Stimulated activated CD4-positive, alpha-beta T cell treated with anti-CD3 and anti-CD28 coated beads, Interleukin-2, amount 100 ng/mL, for 4 hours (primary cell): ENCODE data around the gene PTGER4.

ENCODE experiments used
- DNase-seq: peaks from one replicate; pipeline ENCODE4 v3.0.0-alpha.2; 2020; ENCODE audit warnings: low read depth

The PTGER4 gene

DNA sequence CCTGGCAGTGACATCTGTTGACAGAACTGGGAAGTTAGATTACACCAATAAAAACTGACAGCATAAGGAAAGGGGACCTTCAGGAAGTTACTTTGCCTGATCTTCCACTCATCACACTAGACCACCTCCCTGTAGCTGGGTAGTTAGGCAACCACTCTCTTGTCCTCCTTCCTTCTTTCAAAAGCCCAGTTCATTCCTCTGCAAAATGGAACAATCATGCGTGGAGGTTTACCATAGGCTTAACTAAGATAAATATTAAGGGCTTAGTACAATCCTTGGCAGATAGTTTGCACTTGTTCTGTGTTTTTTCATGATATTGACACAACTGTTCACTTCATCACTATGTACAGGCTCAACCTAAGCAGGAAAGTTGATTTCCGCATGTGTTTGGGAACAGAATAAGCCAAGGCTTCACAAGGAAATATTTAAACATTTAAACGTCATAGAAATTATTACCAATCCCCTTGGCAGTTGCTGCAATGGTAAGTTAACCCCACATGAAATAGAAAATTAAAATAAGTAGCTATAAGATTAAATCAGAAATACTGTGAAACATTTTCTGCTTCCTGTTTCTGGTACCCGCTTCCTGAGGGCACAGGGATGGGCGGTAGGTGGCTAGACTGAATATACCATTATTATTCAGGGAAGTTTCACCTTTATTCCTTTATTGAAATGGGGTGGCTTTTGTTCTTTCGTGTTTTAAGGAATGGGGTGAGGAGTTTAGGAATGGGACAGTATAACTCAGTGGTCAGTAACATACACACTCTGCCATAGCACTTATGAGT is 9.9 kb upstream of the PTGER4 start:
- DNase-seq, result no peak

DNA sequence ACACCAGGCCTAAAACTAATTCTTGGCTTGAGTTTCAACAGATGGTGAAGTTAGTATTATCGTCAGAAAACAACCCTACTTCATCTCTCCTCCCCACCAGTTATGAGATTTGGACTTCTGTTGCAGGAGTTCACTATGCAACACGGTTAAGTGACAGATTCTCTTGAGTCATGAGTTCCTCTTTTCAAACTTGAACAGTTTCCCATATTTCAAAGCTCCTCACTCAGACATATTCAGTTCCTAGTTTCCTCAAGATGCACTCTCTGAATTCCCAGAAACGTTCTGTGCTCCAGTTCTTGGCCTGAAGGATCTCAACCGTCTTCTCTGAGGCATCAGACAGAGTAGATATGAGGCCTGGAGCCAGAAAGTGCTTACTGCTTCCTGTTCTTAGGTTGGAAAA is 7.3 kb upstream of the PTGER4 start:
- no peak for DNase-seq

- no peak for DNase-seq
Observed at GRCh38 chr5:40674661-40675235, 5.0 kb upstream of the PTGER4 start.

GRCh38 chr5:40675396-40676133 is 4.2 kb upstream of the PTGER4 start:
- DNase-seq, result peak; percentile 39

DNA sequence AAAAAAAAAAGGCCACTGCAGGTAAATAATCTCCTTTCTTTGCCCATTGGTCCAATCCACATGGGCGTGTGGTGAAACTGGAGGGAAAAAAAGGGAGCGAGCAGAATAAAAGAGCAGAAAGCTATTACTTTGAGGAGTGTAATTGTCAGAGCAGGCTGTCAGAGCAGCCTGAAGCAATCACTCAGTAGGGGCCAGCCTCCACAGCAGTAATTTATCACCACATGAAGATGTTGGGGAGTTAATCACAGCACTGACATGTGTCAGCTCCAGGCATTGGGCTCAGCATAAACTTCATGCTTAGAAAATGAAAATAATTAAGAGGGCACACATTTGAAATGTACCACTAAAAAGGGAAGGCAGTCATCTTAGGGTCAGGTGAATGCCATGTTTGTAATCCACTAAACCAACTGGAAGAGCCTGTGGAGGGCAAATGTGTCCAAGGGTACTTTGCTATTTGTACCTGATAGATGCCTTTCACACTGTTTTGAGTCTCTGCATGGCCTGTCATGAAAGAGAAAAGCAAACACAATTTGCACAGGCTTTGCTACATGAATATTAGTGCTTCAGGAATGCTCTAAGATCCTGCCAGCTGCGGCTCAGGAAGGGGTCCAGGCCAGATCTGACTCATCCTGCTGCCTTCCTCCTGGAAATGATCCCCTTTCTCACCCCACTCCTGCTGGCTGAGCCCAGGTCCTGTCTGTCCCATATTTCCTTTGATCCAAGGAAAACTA is 2.9 kb upstream of the PTGER4 start:
- DNase-seq, result no peak

- no peak for DNase-seq
Observed at GRCh38 chr5:40677456-40677855, 2.3 kb upstream of the PTGER4 start.

DNA sequence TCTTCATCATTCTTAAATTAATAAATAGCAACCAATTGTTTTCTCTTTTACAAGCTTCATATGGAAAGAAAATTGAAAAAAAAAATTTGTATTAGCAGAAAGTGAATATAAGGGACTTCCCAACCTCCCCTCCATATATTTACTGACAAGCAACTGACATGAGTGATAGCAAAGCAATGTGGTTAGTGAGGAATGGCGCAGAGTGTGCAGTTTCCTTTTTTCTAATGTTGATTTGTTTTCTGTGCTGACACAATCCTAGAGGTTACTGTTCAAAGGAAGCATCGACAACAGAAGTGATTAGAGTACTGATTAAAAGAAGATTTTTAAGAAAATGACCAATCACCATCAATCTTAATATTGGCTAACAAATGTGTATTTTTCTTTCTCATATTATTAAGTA is 1.7 kb upstream of the PTGER4 start:
- DNase-seq, result no peak

- DNase-seq, result no peak
Observed at GRCh38 chr5:40678460-40679147, 1.1 kb upstream of the PTGER4 start.

- peak; percentile 92 for DNase-seq
Observed at GRCh38 chr5:40679148-40679912, 385 bp upstream of the PTGER4 start.

- DNase-seq, result no peak
Observed at GRCh38 chr5:40680741-40681362, 1.1 kb downstream of the PTGER4 start.

DNA sequence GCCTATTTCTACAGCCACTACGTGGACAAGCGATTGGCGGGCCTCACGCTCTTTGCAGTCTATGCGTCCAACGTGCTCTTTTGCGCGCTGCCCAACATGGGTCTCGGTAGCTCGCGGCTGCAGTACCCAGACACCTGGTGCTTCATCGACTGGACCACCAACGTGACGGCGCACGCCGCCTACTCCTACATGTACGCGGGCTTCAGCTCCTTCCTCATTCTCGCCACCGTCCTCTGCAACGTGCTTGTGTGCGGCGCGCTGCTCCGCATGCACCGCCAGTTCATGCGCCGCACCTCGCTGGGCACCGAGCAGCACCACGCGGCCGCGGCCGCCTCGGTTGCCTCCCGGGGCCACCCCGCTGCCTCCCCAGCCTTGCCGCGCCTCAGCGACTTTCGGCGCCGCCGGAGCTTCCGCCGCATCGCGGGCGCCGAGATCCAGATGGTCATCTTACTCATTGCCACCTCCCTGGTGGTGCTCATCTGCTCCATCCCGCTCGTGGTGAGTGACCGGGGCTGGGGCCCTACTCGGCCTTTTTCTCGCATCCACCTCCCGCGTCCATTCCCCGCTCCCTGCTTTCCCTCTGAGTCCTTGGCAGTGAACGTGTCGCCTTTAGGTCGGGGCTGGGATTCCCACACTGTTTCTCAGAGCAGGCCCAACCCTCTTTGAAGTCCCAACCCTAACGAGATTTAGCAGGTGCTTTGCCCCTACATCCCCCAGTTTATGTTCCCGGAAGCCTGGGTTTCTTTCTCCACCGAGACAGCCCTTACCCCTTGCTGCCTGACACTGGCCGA is 1.8 kb downstream of the PTGER4 start:
- DNase-seq, result peak; percentile 36

GRCh38 chr5:40682154-40683017 is 2.7 kb downstream of the PTGER4 start:
- DNase-seq, result no peak

DNA sequence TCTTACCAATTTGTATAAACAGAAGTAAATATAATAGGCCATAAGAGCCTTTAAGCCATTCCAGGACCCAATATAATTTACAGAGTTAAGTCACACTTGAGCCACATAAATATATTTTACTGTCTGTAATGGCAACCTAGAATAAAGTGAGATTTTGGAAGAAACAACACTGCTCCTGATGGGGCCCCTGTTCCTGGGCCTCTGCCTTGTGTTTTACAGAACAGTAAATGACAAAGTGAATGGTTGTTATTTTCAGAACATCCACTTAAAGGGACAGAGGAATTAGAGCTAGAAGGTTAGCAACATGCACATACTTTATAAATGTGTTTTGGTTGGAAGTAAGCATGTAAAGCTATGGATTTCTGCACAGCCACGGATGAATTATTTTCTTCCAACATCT is 3.6 kb downstream of the PTGER4 start:
- DNase-seq, result no peak

- no peak for DNase-seq
Observed at GRCh38 chr5:40685193-40685592, 5.5 kb downstream of the PTGER4 start.

- no peak for DNase-seq
Observed at GRCh38 chr5:40685976-40686486, 6.3 kb downstream of the PTGER4 start.

DNA sequence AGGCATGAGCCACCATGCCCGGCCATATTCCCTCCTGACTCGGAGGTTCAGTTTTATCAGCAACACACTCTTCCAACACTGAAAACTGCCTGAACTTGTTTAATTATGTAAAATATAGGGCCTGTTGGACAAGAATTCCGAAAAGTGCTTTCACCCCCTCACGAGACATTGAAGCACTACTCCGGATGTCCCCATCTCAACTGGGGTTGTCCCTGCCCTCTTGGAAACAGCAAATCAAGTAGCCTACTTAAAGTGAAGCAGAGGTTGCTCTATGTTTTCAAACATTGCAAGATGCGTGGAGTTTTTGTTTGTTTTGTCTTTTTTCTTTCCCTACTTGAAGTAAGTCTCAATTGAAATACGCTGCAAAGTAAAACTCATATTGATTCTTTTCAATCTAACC is 7.6 kb downstream of the PTGER4 start:
- DNase-seq, result no peak

DNA sequence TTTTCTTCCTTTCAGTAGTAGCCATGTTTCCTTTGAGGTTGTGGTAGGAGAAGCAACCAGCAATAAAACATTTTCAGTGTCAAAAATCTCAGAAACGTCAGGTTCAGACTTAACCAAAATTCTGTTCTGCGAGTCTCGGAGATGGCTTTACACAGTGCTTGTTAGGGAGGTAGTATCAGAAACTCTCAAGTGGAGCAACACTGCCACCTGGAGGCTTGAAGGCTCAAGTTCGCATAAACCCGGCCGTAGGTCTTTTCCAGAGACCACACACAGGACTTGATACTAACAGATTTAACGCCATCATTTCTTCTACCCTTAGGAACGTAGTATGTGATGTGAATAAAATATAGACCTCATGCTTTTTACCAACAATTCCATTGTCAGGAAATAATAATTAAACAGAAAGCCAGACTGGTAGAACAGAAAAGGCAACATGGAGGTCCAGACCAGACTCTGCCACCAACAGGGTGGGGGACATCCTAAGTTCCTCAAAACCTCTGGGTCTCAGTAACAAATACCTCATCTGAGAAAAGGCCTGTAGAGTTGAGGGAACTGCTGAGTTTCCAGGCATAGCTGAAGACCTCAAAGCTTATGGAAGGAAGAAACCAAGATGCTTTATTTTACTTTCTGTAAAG is 8.5 kb downstream of the PTGER4 start:
- DNase-seq, result peak; percentile 81

DNA sequence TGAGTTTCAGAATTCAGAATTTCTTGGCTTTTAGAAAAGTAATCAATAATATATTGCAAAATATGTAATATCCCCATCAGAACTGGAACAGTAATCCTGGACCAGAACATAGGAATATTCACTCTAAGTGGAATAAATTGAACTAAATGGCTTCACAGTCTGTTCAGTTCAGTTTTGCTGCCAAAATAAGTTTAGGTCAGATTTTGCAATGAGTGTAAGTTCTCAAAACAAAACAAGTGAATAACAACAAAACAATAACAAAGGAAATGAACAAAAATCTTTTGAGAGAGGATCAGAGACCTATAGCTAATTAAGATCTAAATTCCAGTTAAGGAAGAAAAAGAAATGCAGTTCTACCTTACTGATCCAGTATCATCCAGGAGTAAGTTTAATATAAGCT is 9.3 kb downstream of the PTGER4 start:
- DNase-seq, result no peak
